GM21390 (cell line): ENCODE results near the gene CACNA2D1.

Source experiments
- ATAC-seq: cut with Tn5 transposase; IDR thresholded peaks from one replicate; pipeline ENCODE4 v1.9.1; 2021; ENCODE audit not compliant: unreplicated experiment

CACNA2D1 gene

GRCh38 chr7:82010416-82010815 lies 433.2 kb downstream of the CACNA2D1 start:
- ATAC-seq: no peak

DNA sequence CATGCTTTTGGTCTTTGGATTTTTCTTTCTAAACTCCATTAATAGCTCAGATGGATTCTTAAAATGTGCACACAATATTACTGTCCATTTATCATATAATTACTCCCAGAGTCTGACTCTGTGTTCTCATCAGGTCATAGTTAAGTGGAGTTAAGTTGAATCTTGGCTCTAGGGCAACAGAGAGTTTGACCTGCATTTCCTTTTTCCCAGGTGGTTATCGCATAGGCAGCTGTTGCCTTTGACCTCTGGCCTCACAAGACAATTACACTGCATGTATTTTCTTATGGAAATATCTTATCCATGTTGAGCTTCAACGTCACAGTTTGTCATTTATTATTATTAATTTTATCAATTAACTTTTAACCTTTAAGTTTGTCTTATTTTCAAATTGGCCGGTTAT lies 436.3 kb downstream of the CACNA2D1 start:
- ATAC-seq: no peak

- no peak for ATAC-seq
These were observed 438.5 kb downstream of the CACNA2D1 start for GRCh38 chr7:82005056-82005455.

- no peak for ATAC-seq
These were observed 450.4 kb downstream of the CACNA2D1 start for GRCh38 chr7:81993186-81993585.

DNA sequence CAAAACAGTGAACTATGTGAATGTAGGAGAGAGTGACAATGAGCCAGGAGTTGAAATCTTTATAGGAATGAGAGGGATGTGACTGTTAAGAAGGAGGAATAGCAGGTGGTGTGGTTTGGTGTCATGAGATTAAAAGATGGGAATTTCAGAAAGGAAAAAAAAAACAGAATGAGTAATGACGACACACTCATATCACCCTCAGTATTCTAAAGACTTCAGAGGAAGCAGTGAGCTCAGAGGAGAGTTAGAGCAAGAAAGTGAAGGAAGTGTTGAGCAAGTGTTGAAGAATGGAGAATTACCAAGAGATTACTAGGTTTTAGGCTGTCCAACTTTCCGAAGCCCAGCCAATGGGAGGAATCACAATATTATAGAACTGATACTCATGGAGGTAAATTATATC lies 453.2 kb downstream of the CACNA2D1 start:
- ATAC-seq: no peak

DNA sequence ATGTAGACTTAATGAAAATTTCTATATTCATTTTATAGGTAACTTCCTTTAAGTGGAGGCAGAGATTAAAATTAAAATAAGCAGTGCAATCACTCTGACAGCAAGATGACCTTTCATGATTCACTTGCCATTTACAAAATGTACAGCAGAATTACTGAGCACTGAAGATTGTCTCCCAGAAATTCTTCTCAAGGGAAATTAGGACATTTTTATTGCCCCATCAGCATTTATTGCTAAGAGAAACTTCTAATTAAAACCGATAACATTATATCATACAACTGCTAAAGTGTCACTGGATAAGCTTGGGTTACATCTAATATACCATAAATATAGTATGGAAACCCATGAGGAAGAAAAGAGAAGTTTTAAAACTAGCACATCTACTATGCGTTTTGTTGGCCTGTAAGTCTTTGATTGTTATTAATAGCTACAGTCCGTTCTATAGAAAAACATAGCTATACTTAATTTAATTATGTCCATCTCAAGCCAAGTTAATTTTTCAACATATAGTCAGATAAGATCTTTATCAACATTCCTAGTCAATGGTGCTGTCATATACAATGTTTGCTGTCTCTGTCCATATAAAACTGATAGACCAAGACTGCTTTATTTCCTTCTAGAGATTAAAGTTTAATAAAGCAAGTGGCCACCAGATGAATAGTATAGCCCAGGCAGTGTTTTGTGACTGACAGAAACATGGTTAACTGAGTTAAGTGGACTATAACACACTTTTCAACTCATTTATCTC lies 456.7 kb downstream of the CACNA2D1 start:
- no peak for ATAC-seq

DNA sequence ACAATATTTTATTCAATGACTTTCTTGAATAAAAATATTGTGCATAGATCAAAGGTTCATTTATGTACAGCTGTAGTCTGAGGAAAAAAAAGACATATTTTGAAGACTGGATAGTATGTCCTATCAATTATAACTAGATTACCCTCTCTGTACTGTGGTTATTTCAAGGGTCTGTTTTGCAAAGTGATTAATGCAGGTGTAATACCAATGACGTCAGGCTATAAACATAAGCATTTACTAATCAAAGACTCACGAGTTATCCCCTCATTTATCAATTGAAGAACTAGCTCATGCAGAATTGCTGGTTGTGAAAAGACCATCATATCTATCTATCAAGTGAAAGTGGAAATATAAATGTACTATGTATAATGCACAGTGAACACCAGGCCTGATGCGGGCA lies 460.2 kb downstream of the CACNA2D1 start:
- no peak for ATAC-seq

DNA sequence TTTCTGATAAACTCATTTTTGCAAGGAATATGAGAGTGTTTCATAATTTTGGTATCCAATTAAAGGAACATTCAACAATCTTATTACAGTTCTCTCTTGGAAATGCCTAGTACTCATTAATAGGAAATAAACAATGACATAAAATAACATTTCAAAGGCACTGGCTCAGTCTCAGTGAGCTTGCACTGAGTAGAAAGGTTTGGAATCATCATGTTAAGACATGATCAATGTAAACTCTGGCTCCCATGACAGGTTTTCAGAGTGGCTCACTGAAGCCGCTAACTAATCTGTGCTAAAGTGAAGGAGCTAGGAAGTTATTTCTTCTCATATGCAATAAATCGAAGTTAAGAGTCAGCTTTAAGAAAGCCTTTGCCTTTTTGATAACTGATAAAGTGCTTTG lies 470.5 kb downstream of the CACNA2D1 start:
- no peak for ATAC-seq

- ATAC-seq: no peak
These were observed 483.6 kb downstream of the CACNA2D1 start for GRCh38 chr7:81960026-81960425.

DNA sequence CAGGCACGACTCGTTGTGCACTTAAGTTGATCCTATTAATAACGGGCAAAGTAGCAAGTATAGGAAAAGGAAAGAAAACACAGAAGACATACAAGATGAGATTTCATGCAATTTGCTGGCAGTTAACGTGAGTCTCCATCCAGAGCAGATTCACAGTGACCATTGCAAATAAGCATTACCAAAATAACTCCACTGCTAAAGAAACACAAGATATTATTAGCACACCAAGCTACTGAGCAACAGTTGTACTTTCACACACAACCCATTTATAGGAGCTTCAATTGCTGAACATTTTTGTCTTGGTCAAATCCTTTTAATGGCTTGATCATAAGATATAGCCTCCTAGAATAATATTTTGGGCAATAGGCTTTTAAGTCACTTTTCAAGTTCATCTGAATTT lies 486.1 kb downstream of the CACNA2D1 start:
- no peak for ATAC-seq

- peak; percentile 83 for ATAC-seq
These were observed 487.1 kb downstream of the CACNA2D1 start for GRCh38 chr7:81956520-81956919.

- no peak for ATAC-seq
These were observed 494.3 kb downstream of the CACNA2D1 start for GRCh38 chr7:81949306-81949705.

DNA sequence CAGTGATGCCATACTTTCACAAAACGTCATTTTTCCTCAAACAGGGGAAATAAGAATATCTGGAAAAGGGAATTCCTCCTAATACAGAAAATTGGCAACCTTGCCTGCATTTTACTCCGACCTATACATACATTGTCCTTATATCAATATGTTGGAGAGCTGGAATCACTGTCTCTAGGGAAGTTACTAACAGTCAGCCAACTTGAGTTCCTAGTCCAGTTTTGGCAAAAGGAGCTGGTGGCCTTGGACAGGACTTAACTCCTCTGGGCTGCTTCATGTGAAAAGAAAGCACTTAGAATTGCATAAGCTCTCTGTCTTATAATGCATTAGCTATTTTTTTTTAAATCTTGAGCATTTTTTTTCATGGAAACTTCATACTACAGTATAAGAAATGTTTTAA lies 499.5 kb downstream of the CACNA2D1 start:
- no peak for ATAC-seq

- no peak for ATAC-seq
These were observed 506.5 kb downstream of the CACNA2D1 start for GRCh38 chr7:81937091-81937490.

DNA sequence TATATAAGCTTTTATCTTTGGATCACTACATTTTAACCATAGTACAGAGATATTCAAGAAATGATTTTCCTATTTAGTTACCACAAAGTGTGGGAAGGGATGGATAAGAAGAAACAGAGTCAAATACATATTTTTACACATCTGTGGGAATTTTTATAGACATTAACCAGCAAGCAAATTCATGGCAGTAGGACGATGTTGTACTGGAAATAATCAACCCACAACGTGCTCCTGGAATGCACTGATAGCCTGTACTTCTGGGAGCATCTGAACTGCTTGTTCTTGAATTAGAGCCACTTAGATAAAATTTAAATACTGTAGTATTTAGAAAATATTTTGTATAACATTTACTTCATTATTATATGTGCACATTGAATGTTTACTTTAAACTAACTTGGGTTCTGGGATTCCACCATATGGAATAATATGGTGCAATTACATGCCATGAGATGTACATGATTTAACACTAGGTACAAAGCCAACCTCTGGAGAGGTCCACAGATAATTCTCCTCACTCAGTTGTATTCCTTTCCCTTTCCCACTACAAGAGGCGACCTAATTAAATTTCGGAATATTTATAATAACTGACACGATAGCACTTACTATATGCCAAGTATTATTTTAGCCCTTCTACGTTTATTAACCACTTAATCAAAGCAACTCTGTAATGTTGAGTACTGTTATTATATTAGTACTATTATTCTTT lies 508.8 kb downstream of the CACNA2D1 start:
- ATAC-seq: no peak

DNA sequence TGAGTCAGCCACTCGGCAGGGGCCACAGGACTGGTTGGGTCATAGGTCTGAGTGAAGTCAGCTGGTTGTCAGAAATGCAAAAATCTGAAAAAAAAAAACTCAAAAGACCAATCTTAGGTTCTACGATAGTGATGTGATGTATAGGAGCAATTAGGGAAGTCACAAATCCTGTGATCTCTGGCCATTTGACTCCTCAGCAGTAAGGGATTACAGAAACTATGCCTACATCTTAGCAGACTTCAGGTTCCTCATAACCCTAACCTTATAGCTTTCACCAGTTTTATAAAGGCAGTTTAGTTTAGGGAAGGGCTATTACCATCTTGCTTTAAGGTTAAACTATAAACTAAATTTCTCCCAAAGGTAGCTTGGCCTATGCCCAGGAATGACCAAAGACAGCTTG lies 510.6 kb downstream of the CACNA2D1 start:
- ATAC-seq: no peak

DNA sequence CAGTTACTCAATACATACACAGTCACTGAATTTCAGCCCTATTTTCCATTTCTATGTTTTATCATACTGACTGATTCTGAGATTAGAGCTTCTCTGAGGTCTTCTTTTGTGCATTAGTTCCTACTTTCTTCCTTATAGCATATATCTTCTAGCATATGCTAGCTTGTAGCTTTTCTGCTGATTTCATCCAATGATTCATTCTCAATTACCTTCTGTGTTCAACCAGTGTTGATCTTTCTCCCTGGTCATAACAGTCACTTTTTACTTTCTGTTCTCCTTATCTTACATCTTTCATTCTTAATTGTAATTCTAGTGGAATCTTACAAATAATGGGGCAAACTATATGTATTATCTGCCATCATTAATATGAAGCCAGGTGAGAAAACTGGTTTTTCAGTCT lies 514.2 kb downstream of the CACNA2D1 start:
- no peak for ATAC-seq

- no peak for ATAC-seq
These were observed 517.4 kb downstream of the CACNA2D1 start for GRCh38 chr7:81926154-81926553.

DNA sequence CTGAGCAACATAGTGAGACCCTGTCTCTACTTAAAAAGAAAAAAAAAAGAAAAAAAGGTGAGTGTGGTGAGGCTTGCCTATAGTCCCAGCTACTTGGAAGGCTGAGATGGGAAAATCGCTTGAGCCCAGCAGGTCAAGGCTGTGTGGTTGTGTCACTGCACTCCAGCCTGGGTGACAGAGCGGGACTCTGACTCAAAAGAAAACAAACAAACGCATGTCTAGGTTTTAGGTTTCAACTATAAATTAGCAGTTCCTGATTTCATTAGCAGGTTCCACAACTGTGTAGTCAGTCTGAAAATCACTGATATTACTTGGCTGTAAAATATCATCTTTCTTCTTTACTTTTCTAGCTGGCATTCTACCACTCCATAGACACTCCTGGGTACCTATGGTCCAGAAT lies 518.0 kb downstream of the CACNA2D1 start:
- peak; percentile 89 for ATAC-seq

DNA sequence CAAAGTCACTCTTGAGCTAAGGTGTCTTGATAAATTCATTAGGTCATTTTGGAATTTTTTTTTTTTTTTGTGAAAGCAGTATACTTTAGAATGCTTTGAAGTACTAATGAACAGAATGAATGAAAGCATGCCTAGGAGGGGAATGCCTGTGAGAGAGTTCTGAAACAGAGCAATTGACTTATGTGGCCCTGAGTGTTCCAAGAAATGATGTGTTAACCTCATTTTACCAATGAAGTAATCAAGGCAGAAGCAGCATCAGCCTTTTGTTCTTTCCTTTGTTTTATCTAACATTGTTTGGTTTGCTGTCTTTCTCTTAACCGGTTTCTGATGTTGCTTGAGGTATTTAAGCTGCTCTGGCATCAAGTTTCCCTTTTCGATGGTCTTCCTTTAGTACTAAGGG lies 519.1 kb downstream of the CACNA2D1 start:
- ATAC-seq: no peak

DNA sequence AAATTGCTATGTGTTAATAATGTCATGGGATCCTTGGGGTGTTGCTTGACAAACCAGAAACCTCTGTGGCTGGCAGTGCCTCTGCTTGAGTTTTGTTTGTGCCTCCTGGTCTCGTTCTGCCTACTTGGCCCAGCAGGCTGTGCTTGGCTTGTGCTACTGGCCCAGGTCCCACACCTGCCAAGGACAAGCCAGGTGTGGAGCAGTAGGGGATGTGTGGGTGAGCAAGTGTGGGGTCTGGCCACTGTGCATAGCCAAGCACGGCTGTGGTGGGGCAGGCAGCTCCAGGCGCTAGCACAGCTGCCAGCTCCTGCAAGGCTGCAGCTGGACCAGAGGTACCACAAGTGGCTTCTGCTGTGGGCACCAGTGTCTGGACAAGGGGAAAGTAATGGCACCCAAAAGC lies 524.1 kb downstream of the CACNA2D1 start:
- no peak for ATAC-seq

GRCh38 chr7:81908220-81908619 lies 535.4 kb downstream of the CACNA2D1 start:
- ATAC-seq: no peak

DNA sequence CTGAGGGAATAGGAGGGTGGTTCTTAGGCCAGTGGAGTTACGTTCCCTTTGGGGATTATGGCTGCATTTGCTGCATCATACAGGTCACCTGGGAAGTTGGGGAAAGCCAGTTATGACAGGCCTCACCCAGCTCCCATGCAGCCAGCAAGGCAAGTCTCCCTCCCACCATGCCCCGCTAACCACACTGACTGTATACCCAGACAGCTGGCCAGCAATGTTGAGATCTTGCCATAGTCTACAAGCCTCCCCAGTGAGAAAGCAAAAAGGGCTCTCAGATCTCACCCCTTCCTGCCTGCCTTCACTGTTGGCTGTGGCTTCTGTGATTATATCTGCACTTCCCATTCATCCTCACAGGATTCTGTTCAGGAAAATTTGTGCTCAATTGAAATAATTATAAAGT lies 540.5 kb downstream of the CACNA2D1 start:
- ATAC-seq: no peak
